Measurements from ENCODE around the gene CHRNA3.

GRCh38 chr15:78598348-78598747, 22.4 kb downstream of the CHRNA3 start:
- TF ChIP-seq POLR2A (IDR thresholded peaks at IDR 0.05) = no peak
- TF ChIP-seq POLR2AphosphoS5 (IDR thresholded peaks at IDR 0.05) = no peak
